GM23338 (cell line): Measurements from ENCODE around the gene HSF2BP.

Source experiments
- EZH2 ChIP-seq: fragments of 200-600 bp; sonication (generic); IDR thresholded peaks from one replicate; pipeline ENCODE4 v1.8.0; 2017; ENCODE audit warnings: antibody characterized with exemption, mild to moderate bottlenecking, low read depth; ENCODE audit not compliant: unreplicated experiment
- TF ChIP-seq, protein P1 (sequence below), 2 experiments: fragments of 200-600 bp in 1 of 2; sonication (generic) in 1 of 2; conservative IDR thresholded peaks; 2 replicates each; pipeline versions ENCODE4 v1.5.1 to v1.6.1; 2016 to 2017; ENCODE audit warnings: antibody characterized with exemption in 2 of 2, low read depth in 2 of 2, mild to moderate bottlenecking in 2 of 2, moderate library complexity in 1 of 2

DNA sequence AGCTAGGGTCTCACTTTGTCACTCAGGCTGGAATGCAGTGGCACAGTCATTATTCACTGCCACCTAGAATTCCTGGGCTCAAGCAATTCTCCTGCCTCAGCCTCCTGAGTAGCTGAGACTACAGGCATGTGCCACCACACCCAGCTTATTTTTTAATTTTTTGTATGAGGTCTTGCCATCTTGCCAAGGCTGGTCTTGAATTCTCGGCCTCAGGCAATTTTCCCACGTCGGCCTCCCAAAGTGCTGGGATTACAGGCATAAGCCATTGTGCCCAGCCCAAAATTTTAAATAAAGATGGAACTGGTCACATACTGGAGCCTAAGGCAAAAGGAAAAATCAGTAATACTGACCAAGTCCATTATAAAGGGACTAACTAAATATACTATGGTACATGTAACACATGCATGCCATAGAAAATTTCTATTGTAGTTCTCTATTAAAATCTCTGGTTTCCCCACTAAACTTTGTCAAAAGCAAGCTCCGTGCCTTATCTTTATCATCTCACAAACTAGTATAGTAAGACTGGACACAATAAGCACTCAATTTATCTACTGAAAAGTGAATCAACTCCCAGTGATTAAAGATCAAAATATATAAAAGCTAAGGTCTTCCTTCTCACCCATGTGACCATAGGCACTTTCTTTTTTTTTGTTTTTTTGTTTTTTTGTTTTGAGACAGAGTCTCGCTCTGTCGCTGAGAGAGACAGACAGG, 61.6 kb downstream of the HSF2BP start:
- TF ChIP-seq, protein P1, sequence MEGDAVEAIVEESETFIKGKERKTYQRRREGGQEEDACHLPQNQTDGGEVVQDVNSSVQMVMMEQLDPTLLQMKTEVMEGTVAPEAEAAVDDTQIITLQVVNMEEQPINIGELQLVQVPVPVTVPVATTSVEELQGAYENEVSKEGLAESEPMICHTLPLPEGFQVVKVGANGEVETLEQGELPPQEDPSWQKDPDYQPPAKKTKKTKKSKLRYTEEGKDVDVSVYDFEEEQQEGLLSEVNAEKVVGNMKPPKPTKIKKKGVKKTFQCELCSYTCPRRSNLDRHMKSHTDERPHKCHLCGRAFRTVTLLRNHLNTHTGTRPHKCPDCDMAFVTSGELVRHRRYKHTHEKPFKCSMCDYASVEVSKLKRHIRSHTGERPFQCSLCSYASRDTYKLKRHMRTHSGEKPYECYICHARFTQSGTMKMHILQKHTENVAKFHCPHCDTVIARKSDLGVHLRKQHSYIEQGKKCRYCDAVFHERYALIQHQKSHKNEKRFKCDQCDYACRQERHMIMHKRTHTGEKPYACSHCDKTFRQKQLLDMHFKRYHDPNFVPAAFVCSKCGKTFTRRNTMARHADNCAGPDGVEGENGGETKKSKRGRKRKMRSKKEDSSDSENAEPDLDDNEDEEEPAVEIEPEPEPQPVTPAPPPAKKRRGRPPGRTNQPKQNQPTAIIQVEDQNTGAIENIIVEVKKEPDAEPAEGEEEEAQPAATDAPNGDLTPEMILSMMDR (conservative IDR thresholded peaks at IDR 0.05; ENCODE audit: low read depth in 2 of 2): no peak
- no peak for TF ChIP-seq EZH2
